HepG2 (cell line): ENCODE data around the gene IMMT. TPM values are rescaled to one million over a fixed set of nuclear protein-coding genes. Genes with fewer than 3 reads are reported as not detected.

ENCODE experiments used
- ATAC-seq: fragments of 200-7000 bp; cut with Tn5 transposase; 3 replicates; pipeline ENCODE4 v1.9.1; 2020; ENCODE audit warnings: mild to moderate bottlenecking, moderate library complexity
- BruUV-seq: library from RNA; stranded (reverse); fragments of 400-500 nt; replicated peaks from 2 replicates; lab custom pipeline; 2021; lab: Mats Ljungman, UMichigan
- CTCF ChIA-PET: fragments of 300-600 bp; formaldehyde crosslinking; extraction: SDS; loops from one replicate; lab custom pipeline; 2021; ENCODE audit warnings: low total read pairs, inconsistent platforms, low intra/inter-chr PET ratio; lab: Yijun Ruan, JAX
- POLR2A ChIA-PET: fragments of 350-600 bp; sonication (Branson Sonifier 250); formaldehyde crosslinking; loops from one replicate; lab custom pipeline; 2020; ENCODE audit warnings: antibody characterized with exemption, inconsistent platforms; lab: Yijun Ruan, JAX
- DNase-seq: peaks from one replicate; pipeline ENCODE4 v3.0.0-alpha.2; 2015; ENCODE audit warnings: low spot score
- FAIRE-seq: peaks from 3 replicates; lab custom pipeline; 2011; peaks lifted over from hg19 to GRCh38; lab: Jason Lieb, UNC
- H2AFZ ChIP-seq: one replicate; pipeline ENCODE4 v1.6.1; 2011; ENCODE audit warnings: low read length, inconsistent platforms
- H3K27ac ChIP-seq: fragments of 300-600 bp; 3 replicates; pipeline ENCODE4 v1.8.0; 2011; ENCODE audit warnings: mixed run types, mild to moderate bottlenecking, mixed read lengths, low read length, inconsistent platforms; ENCODE audit not compliant: insufficient read depth; ENCODE audit errors: extremely low read length
- H3K27me3 ChIP-seq, 2 experiments: fragments of 200-600 bp in 1 of 2; 2 replicates in 1 of 2; 3 replicates in 1 of 2; pipeline versions ENCODE4 v1.6.0 to v1.8.0; 2011; ENCODE audit warnings: low read length in 2 of 2, mild to moderate bottlenecking in 2 of 2, moderate library complexity in 2 of 2, inconsistent platforms in 1 of 2; ENCODE audit not compliant: insufficient read depth in 2 of 2, control insufficient read depth in 1 of 2
- H3K36me3 ChIP-seq, 2 experiments: fragments of 200-600 bp in 1 of 2; replicated peaks in 1 of 2; 2 replicates in 1 of 2; 3 replicates in 1 of 2; pipeline versions ENCODE4 v1.5.1 to v1.8.0; 2011; ENCODE audit warnings: low read length in 2 of 2, inconsistent platforms in 1 of 2; ENCODE audit not compliant: insufficient read depth in 2 of 2, control insufficient read depth in 1 of 2
- H3K4me1 ChIP-seq: 2 replicates; pipeline ENCODE4 v1.5.1; 2012; ENCODE audit warnings: low read length, inconsistent platforms; ENCODE audit not compliant: insufficient read depth
- H3K4me2 ChIP-seq: 2 replicates; pipeline ENCODE4 v1.6.0; 2011; ENCODE audit warnings: low read depth, low read length, inconsistent platforms
- H3K4me3 ChIP-seq, 3 experiments: fragments of 200-600 bp in 1 of 3; sonication (generic), shearing (Covaris generic) in 1 of 3; replicated peaks in 1 of 3; 2 replicates each; pipeline ENCODE4 v1.5.1; 2011 to 2016; ENCODE audit warnings: low read length in 3 of 3, inconsistent platforms in 2 of 3, low read depth in 2 of 3, mild to moderate bottlenecking in 2 of 3, control low read depth in 1 of 3, mixed read lengths in 1 of 3; ENCODE audit not compliant: insufficient read depth in 1 of 3
- H3K79me2 ChIP-seq: one replicate; pipeline ENCODE4 v1.6.1; 2011; ENCODE audit warnings: low read length, inconsistent platforms; ENCODE audit not compliant: insufficient read depth
- H3K9ac ChIP-seq: 2 replicates; pipeline ENCODE4 v1.6.0; 2011; ENCODE audit warnings: mild to moderate bottlenecking, low read depth, low read length, inconsistent platforms; ENCODE audit not compliant: insufficient read depth
- H3K9me3 ChIP-seq: 2 replicates; pipeline ENCODE4 v1.5.1; 2012; ENCODE audit warnings: mild to moderate bottlenecking, low read length
- H4K20me1 ChIP-seq: 2 replicates; pipeline ENCODE4 v1.6.0; 2011; ENCODE audit warnings: inconsistent platforms, mild to moderate bottlenecking, low read length, moderate library complexity; ENCODE audit not compliant: insufficient read depth
- GMEB2 ChIP-seq: IDR thresholded peaks from 2 replicates; pipeline ENCODE4 v1.6.1; 2016; ENCODE audit warnings: missing biosample characterization, missing genetic modification reagents, low read depth
- HNRNPH1 ChIP-seq: fragments of 200-400 bp; formaldehyde crosslinking; optimal IDR thresholded peaks from 2 replicates; pipeline ENCODE3; 2017; ENCODE audit warnings: mild to moderate bottlenecking, low read depth, low read length
- JUN ChIP-seq: sonication (generic); formaldehyde crosslinking; IDR thresholded peaks from 2 replicates; pipeline ENCODE4 v1.4.0; 2020; ENCODE audit warnings: mild to moderate bottlenecking, missing genetic modification reagents
- KLF12 ChIP-seq: sonication (generic); formaldehyde crosslinking; IDR thresholded peaks from 2 replicates; pipeline ENCODE4 v1.4.0; 2020; ENCODE audit warnings: missing genetic modification reagents, borderline replicate concordance
- MAF1 ChIP-seq: sonication (generic); formaldehyde crosslinking; IDR thresholded peaks from 2 replicates; pipeline ENCODE4 v1.5.0; 2020; ENCODE audit warnings: missing genetic modification reagents, borderline replicate concordance
- MXD4 ChIP-seq: IDR thresholded peaks from 2 replicates; pipeline ENCODE4 v1.6.1; 2016; ENCODE audit warnings: mild to moderate bottlenecking, missing biosample characterization, missing genetic modification reagents
- SNAPC2 ChIP-seq: sonication (generic); formaldehyde crosslinking; IDR thresholded peaks from 2 replicates; pipeline ENCODE4 v1.8.1; 2022; ENCODE audit warnings: mild to moderate bottlenecking, missing genetic modification reagents
- ZKSCAN8 ChIP-seq: IDR thresholded peaks from 2 replicates; pipeline ENCODE4 v1.6.1; 2016; ENCODE audit warnings: borderline replicate concordance, missing genetic modification reagents, missing compliant biosample characterization
- ZNF256 ChIP-seq: sonication (generic); formaldehyde crosslinking; conservative IDR thresholded peaks from 2 replicates; pipeline ENCODE4 v1.4.0; 2020; ENCODE audit warnings: missing genetic modification reagents
- ZNF749 ChIP-seq: sonication (generic); formaldehyde crosslinking; IDR thresholded peaks from 2 replicates; pipeline ENCODE4 v1.8.0; 2022; ENCODE audit warnings: mild to moderate bottlenecking, missing genetic modification reagents, moderate library complexity, borderline replicate concordance
- WGBS: methylation state at CpG from one replicate; pipeline ENCODE4 v1.1.6; 2017; ENCODE audit warnings: low lambda C conversion rate; 5-methylcytosine and 5-hydroxymethylcytosine counted together
- in situ Hi-C: cut with HindIII; loops from 2 replicates; pipeline ENCODE4 v1.10.0; 2017; ENCODE audit warnings: low pct_unique_long_range_greater_than_20kb; ENCODE audit not compliant: extremely low pct_ligation_motif_present
- intact Hi-C: fragments of 100-400 bp; cut with micrococcal nuclease; formaldehyde crosslinking; loops from one replicate; pipeline ENCODE4 v1.10.0; 2022; ENCODE audit not compliant: unreplicated experiment
- polyA plus RNA-seq, 8 experiments: library from polyadenylated mRNA; depleted of rRNA in 3 of 8; stranded (reverse) in 7 of 8; unstranded in 1 of 8; fragments of >200 nt; fragmentation: Illumina TruSeq in 4 of 8; extraction: Trizol in 4 of 8; gene quantifications; 2 replicates each; pipeline versions ENCODE4 v1.2.1 to v1.2.3, GENCODE V29; 2011 to 2016; ENCODE audit warnings: low read depth in 4 of 8, missing spikeins in 1 of 8, mixed read lengths in 1 of 8; ENCODE audit not compliant: insufficient read depth in 1 of 8
- total RNA-seq, 5 experiments: library from RNA; depleted of rRNA; stranded (reverse); fragments of >200 nt; fragmentation: Illumina TruSeq; extraction: Trizol; gene quantifications; 2 replicates each; pipeline ENCODE4 v1.2.3, GENCODE V29; 2016; ENCODE audit warnings: low read depth in 1 of 5

IMMT gene
- total and polyA plus RNA-seq, 2 of the 13 experiments (the other 11 are each of a cell fraction or from before 2014, with no cell fraction given) = 63.5 to 119 TPM

- H3K4me1 ChIP-seq = peaks cover 5% of the 10 kb centered on the region; the same call in 1 of the 2 replicates
- in situ Hi-C loops = no loop called here
- CTCF ChIA-PET = no interaction called here
- ATAC-seq (no peak), FAIRE-seq (no peak)
- H3K79me2 ChIP-seq = no peaks in the 10 kb centered on the region
- H2AFZ ChIP-seq = no peak overlapping the region
- H3K9me3 ChIP-seq = no peaks in the 10 kb centered on the region
- intact Hi-C loops = no loop called here
- no peak for TF ChIP-seq KLF12
- TF ChIP-seq GMEB2 (CRISPR knock-in tag) = no peak
- no peak for TF ChIP-seq SNAPC2
- no peak for TF ChIP-seq MXD4 (CRISPR knock-in tag)
- no peak for TF ChIP-seq ZNF256
- TF ChIP-seq MAF1 = no peak
- TF ChIP-seq ZKSCAN8 (CRISPR knock-in tag) = no peak
- no peak for TF ChIP-seq JUN (CRISPR knock-in tag)
- TF ChIP-seq HNRNPH1 = no peak
- no peak for TF ChIP-seq ZNF749
- TF ChIP-seq, all 625 proteins: peak for 0
- peaks cover 18 to 89% of the 10 kb centered on the region in 2 experiments for H3K36me3 ChIP-seq
- 94% methylated on average over 2 of the region's 2 CpGs for WGBS
- POLR2A ChIA-PET = no interaction called here
- H3K4me2 ChIP-seq = no peak overlapping the region
- 0 out of 2 replicates have a peak, but pooled peaks cover 3% of the 10 kb centered on the region for H4K20me1 ChIP-seq
- no TSS peak for BruUV-seq
- no peak overlapping the region for H3K9ac ChIP-seq
- no peak overlapping the region for H3K27ac ChIP-seq
- H3K4me3 ChIP-seq = no peak overlapping the region
- no peaks in the 10 kb centered on the region for H3K27me3 ChIP-seq
- DNase-seq = no peak
Observed at GRCh38 chr2:86172610-86173009, 22.7 kb downstream of the IMMT start.
